ENCODE results near the gene AKAP6. TPM values are rescaled to one million over a fixed set of nuclear protein-coding genes. Genes with fewer than 3 reads are reported as not detected.

Gene AKAP6
- total RNA-seq, 4 donors from 2014 or later, result 1.1 to 16.0 (median 6.0) TPM

GRCh38 chr14:32618991-32619390 is 289.9 kb downstream of the AKAP6 start:
- no peaks in the 10 kb centered on the region for H3K27me3 ChIP-seq
- intact Hi-C loops (cut with DNase I), result no loop called here
- TF ChIP-seq POLR2A (IDR thresholded peaks at IDR 0.05) (no peak), CTCF (IDR thresholded peaks at IDR 0.05) (no peak)
- H3K4me3 ChIP-seq, result no peak overlapping the region
- no peak for DNase-seq
- no peaks in the 10 kb centered on the region for H3K9me3 ChIP-seq
- no peak overlapping the region for H3K27ac ChIP-seq
- H3K4me1 ChIP-seq, result no peaks in the 10 kb centered on the region
- no peaks in the 10 kb centered on the region for H3K36me3 ChIP-seq
- 94% methylated on average over 3 of the region's 3 CpGs for WGBS, 2 donors

- intact Hi-C loops (cut with DNase I), result no loop called here
- WGBS, 2 donors, result 55 to 58% methylated on average over 2 of the region's 2 CpGs
- Histone ChIP-seq H3K36me3 (no peaks in the 10 kb centered on the region), H3K4me3 (no peak overlapping the region), H3K9me3 (no peaks in the 10 kb centered on the region), H3K27ac (no peak overlapping the region), H3K27me3 (no peaks in the 10 kb centered on the region), H3K4me1 (no peaks in the 10 kb centered on the region)
- TF ChIP-seq CTCF (IDR thresholded peaks at IDR 0.05) (no peak), POLR2A (IDR thresholded peaks at IDR 0.05) (no peak)
- DNase-seq, result no peak
These were observed 291.2 kb downstream of the AKAP6 start for GRCh38 chr14:32620303-32620702.

GRCh38 chr14:32620724-32621123 is 291.6 kb downstream of the AKAP6 start:
- intact Hi-C loops (cut with DNase I), result no loop called here
- no peak for DNase-seq
- Histone ChIP-seq H3K9me3 (no peaks in the 10 kb centered on the region), H3K4me3 (no peak overlapping the region), H3K27me3 (no peaks in the 10 kb centered on the region), H3K4me1 (no peaks in the 10 kb centered on the region), H3K36me3 (no peaks in the 10 kb centered on the region), H3K27ac (no peak overlapping the region)
- no peak for TF ChIP-seq POLR2A (IDR thresholded peaks at IDR 0.05)
- TF ChIP-seq CTCF (IDR thresholded peaks at IDR 0.05), result no peak
- WGBS, 2 donors, result 48 to 56% methylated on average over 1 of the region's 1 CpG

DNA sequence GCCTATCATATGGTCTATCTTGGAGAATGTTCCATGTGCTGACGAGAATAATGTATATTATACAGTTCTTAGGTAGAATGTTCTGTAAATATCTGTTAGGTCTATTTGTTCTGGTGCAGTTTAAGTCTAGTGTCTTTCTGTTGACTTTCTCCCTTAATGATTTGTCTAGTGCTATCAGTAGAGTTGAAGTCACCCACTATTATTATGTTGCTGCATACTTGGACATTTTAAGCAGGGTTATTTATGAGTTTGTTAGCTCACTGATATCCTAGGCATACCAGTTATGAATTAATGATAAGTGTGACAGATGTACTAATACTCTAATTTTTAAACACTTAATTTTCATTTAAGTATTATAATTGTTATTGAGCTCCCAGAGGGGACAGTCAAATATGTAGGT is 292.5 kb downstream of the AKAP6 start:
- WGBS, 2 donors, result 73 to 87% methylated on average over 1 of the region's 1 CpG
- Histone ChIP-seq H3K9me3 (no peaks in the 10 kb centered on the region), H3K4me3 (no peak overlapping the region), H3K27me3 (no peaks in the 10 kb centered on the region), H3K27ac (no peak overlapping the region), H3K4me1 (no peaks in the 10 kb centered on the region), H3K36me3 (no peaks in the 10 kb centered on the region)
- intact Hi-C loops (cut with DNase I), result no loop called here
- no peak for DNase-seq
- TF ChIP-seq POLR2A (IDR thresholded peaks at IDR 0.05) (no peak), CTCF (IDR thresholded peaks at IDR 0.05) (no peak)

GRCh38 chr14:32622742-32623141 is 293.6 kb downstream of the AKAP6 start:
- intact Hi-C loops (cut with DNase I), result no loop called here
- H3K4me3 ChIP-seq, result no peak overlapping the region
- TF ChIP-seq POLR2A (IDR thresholded peaks at IDR 0.05), result no peak
- TF ChIP-seq CTCF (IDR thresholded peaks at IDR 0.05), result no peak
- no peaks in the 10 kb centered on the region for H3K9me3 ChIP-seq
- 74 to 91% methylated on average over 3 of the region's 3 CpGs for whole genome bisulfite sequencing, 2 donors
- H3K4me1 ChIP-seq, result no peaks in the 10 kb centered on the region
- no peak for DNase-seq
- H3K27me3 ChIP-seq, result no peaks in the 10 kb centered on the region
- no peak overlapping the region for H3K27ac ChIP-seq
- no peaks in the 10 kb centered on the region for H3K36me3 ChIP-seq
